Right atrium auricular region (tissue), 2 donors: Measurements from ENCODE around the gene WNT10A. TPM values are rescaled to one million over a fixed set of nuclear protein-coding genes. Genes with fewer than 3 reads are reported as not detected.

Experiments
- DNase-seq: peaks from one replicate; pipeline ENCODE4 v3.0.0-alpha.2; 2019; ENCODE audit warnings: low spot score
- H3K27ac ChIP-seq, 2 donors: fragments of 200-600 bp; sonication (generic); 1 replicate in 1 of 2; 2 replicates in 1 of 2; pipeline ENCODE4 v1.5.1; 2016 to 2019
- H3K27me3 ChIP-seq, 2 donors: fragments of 200-600 bp; sonication (generic); one replicate each; pipeline versions ENCODE4 v1.5.1 to v1.6.0; 2017 to 2019
- H3K36me3 ChIP-seq: fragments of 200-600 bp; sonication (generic); one replicate; pipeline ENCODE4 v1.5.1; 2016
- H3K4me1 ChIP-seq, 2 donors: fragments of 200-600 bp; sonication (generic); one replicate each; pipeline versions ENCODE4 v1.5.1 to v1.6.0; 2017 to 2019
- H3K4me3 ChIP-seq, 2 donors: fragments of 200-600 bp; sonication (generic); 1 replicate in 1 of 2; 2 replicates in 1 of 2; pipeline ENCODE4 v1.5.1; 2017 to 2019; ENCODE audit warnings: mild to moderate bottlenecking in 1 of 2, moderate library complexity in 1 of 2
- H3K9me3 ChIP-seq, 2 donors: fragments of 200-600 bp; sonication (generic); one replicate each; pipeline ENCODE4 v1.5.1; 2019
- CTCF ChIP-seq, 2 donors: fragments of 200-600 bp; sonication (generic); IDR thresholded peaks; one replicate each; pipeline ENCODE4 v1.5.1; 2019; ENCODE audit warnings: antibody characterized with exemption in 2 of 2
- total RNA-seq, 2 donors: library from RNA; depleted of rRNA; stranded (reverse); fragments of >200 nt; gene quantifications; one replicate each; pipeline ENCODE4 v1.1.0, GENCODE V29; 2016

WNT10A gene
- total RNA-seq, 2 donors from 2014 or later: 0.90 to 1.2 TPM

- H3K36me3 ChIP-seq: no peaks in the 10 kb centered on the region
- DNase-seq: no peak
- no peaks in the 10 kb centered on the region for H3K9me3 ChIP-seq
- peaks cover 8 to 12% of the 10 kb centered on the region in 2 donors for H3K27me3 ChIP-seq
- no peak overlapping the region for H3K27ac ChIP-seq
- TF ChIP-seq CTCF (IDR thresholded peaks at IDR 0.05): no peak
- peaks cover 0 to 15% of the 10 kb centered on the region in 2 donors for H3K4me1 ChIP-seq
- H3K4me3 ChIP-seq: no peak overlapping the region
Measured at GRCh38 chr2:218855305-218856166, 25.1 kb upstream of the WNT10A start.

DNA sequence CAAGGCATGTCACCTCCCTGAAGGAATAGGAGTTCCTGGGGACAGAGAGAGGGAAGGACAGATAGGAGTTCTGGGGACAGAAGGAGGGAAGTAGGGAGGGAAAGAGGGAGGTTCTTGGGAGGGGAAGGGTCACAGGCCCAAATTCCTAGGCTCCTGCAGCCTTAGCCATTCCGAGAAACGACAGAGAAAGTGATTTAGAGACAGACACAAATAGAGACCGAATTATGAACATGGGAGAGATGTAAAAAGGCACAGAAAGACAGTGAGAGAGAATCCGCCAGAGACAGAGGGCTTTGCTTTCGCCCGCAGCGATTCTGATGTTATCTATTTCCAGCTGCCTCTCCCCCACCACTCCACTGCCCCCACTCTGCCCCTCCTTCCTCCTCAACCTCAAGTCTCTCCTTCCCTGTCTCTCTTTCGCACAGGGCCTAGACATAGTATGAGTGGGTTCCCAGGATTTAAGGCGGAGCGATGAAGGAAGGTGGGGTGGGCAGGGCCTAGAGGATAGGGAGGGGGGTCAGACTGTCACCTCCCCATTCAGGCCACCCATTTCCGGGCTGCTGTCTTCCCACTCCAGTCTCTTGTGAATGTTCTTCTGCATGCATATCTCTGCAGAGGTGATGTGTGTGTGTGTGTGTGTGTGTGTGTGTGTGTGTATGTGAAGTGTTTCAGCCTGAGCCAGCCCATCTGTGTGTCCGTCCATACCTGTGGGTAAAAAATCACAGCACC, 24.3 kb upstream of the WNT10A start:
- Histone ChIP-seq H3K27ac (no peak overlapping the region), H3K4me1 (peaks cover 0 to 21% of the 10 kb centered on the region in 2 donors), H3K36me3 (no peaks in the 10 kb centered on the region), H3K9me3 (no peaks in the 10 kb centered on the region), H3K4me3 (no peak overlapping the region), H3K27me3 (peaks cover 11 to 12% of the 10 kb centered on the region in 2 donors)
- no peak for TF ChIP-seq CTCF (IDR thresholded peaks at IDR 0.05)
- DNase-seq: no peak

DNA sequence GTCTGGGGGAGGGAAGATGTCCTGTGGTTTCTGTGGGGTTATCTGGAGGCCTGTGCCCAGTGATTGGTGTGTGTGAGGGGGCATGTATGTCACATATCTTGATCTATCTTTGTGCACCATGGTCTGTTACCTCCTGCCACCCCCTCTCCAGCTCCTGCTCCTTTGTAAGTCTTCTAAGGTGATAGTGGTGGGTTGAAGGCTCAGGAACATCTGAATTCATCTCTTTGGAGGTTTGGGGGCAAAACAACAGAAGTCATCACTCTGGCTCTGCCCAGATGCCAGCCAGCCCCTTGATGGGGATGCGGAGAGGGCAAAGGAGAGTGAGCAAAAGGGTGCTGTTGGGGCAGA, 23.8 kb upstream of the WNT10A start:
- TF ChIP-seq CTCF (IDR thresholded peaks at IDR 0.05): no peak
- no peak overlapping the region for H3K4me3 ChIP-seq
- H3K36me3 ChIP-seq: no peaks in the 10 kb centered on the region
- DNase-seq: no peak
- H3K9me3 ChIP-seq: no peaks in the 10 kb centered on the region
- peaks cover 12 to 13% of the 10 kb centered on the region in 2 donors for H3K27me3 ChIP-seq
- peaks cover 0 to 21% of the 10 kb centered on the region in 2 donors for H3K4me1 ChIP-seq
- no peak overlapping the region for H3K27ac ChIP-seq

DNA sequence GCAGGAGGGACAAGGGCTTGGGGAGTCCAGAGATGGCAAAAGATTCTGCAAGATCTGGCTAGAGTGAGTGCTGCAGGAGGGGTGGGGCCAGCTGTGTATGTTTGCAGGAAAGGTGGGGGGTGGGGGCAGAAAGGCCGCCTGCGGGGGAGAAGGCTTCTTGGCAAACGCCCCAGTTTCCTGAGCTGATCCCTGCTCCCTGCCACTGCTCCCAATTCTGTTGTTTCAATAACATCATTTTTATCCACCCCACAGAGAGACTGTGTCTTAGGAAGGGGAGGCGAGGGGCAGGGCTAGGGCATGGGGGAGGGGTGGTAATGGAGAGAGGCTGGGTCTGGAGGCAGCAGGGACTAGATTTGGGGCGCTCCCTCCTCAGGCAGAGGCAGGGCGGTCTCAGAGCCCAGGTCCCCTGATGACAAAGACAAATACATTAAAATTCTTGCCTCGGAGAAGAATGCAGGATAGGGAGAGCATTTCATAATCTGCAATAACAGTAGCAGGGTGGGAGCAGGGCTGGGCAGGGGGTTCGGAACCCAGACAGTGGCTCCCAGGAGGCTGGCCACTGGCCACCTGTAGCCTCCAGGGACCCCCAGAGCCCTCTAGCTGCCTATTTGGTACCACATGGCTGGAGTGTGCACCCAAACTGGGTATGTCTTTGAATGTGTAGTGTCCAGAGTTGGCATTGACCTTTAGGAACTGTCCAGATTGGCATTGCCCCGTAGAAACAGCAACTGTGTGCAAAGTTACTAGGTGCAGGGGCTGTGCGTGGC, 23.1 kb upstream of the WNT10A start:
- Histone ChIP-seq H3K27me3 (peaks cover 12 to 13% of the 10 kb centered on the region in 2 donors), H3K36me3 (no peaks in the 10 kb centered on the region), H3K4me3 (no peak overlapping the region), H3K4me1 (peaks cover 0 to 21% of the 10 kb centered on the region in 2 donors), H3K9me3 (no peaks in the 10 kb centered on the region), H3K27ac (no peak overlapping the region)
- no peak for TF ChIP-seq CTCF (IDR thresholded peaks at IDR 0.05)
- no peak for DNase-seq

DNA sequence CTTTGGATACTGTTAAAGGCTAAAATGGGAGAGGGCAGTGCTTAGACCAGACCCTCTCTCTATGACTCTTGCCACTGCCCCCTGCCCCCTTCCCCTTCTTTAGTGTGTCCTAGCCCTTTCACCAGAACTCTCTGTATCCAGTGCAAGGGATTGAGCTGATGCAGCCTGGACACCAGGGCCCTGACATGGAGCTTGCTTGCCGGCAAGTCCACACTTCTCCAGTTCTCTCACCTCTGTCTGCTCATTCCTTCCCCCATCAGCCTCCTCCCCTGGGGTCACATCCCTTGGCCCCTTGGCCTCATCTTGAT, 22.6 kb upstream of the WNT10A start:
- DNase-seq: no peak
- Histone ChIP-seq H3K36me3 (no peaks in the 10 kb centered on the region), H3K27me3 (peaks cover 12 to 13% of the 10 kb centered on the region in 2 donors), H3K9me3 (no peaks in the 10 kb centered on the region), H3K4me1 (peaks cover 0 to 21% of the 10 kb centered on the region in 2 donors), H3K27ac (no peak overlapping the region), H3K4me3 (no peak overlapping the region)
- TF ChIP-seq CTCF (IDR thresholded peaks at IDR 0.05): no peak
